Activated CD8-positive, alpha-beta memory T cell treated with anti-CD3 and anti-CD28 coated beads, Interleukin-2, amount 50 U/mL, for 24 hours (primary cell): ENCODE measurements around the gene PLXNA2.

Source experiments
- DNase-seq: peaks from one replicate; pipeline ENCODE4 v3.0.0-alpha.2; 2020; ENCODE audit errors: extremely low read depth

The PLXNA2 gene

GRCh38 chr1:208044589-208045462, 199.4 kb downstream of the PLXNA2 start:
- DNase-seq, result no peak

- no peak for DNase-seq
Observed at GRCh38 chr1:208043691-208044181, 200.4 kb downstream of the PLXNA2 start.

GRCh38 chr1:208042868-208043267, 201.3 kb downstream of the PLXNA2 start:
- DNase-seq, result no peak

- no peak for DNase-seq
Observed at GRCh38 chr1:208042041-208042615, 202.1 kb downstream of the PLXNA2 start.

- no peak for DNase-seq
Observed at GRCh38 chr1:208041505-208041904, 202.7 kb downstream of the PLXNA2 start.

GRCh38 chr1:208040821-208041297, 203.3 kb downstream of the PLXNA2 start:
- DNase-seq, result no peak

- no peak for DNase-seq
Observed at GRCh38 chr1:208039536-208040332, 204.4 kb downstream of the PLXNA2 start.

GRCh38 chr1:208038303-208038702, 205.9 kb downstream of the PLXNA2 start:
- DNase-seq, result no peak

- DNase-seq, result no peak
Observed at GRCh38 chr1:208036918-208037766, 207.0 kb downstream of the PLXNA2 start.

GRCh38 chr1:208036106-208036808, 207.9 kb downstream of the PLXNA2 start:
- DNase-seq, result no peak

GRCh38 chr1:208034135-208034534, 210.0 kb downstream of the PLXNA2 start:
- no peak for DNase-seq

- DNase-seq, result no peak
Observed at GRCh38 chr1:208033236-208033635, 210.9 kb downstream of the PLXNA2 start.

GRCh38 chr1:208031932-208032320, 212.3 kb downstream of the PLXNA2 start:
- DNase-seq, result no peak

- no peak for DNase-seq
Observed at GRCh38 chr1:208031316-208031931, 212.8 kb downstream of the PLXNA2 start.

GRCh38 chr1:208030288-208031091, 213.7 kb downstream of the PLXNA2 start:
- no peak for DNase-seq

GRCh38 chr1:208029381-208030287, 214.6 kb downstream of the PLXNA2 start:
- DNase-seq, result no peak

GRCh38 chr1:208028526-208028925, 215.7 kb downstream of the PLXNA2 start:
- no peak for DNase-seq

- no peak for DNase-seq
Observed at GRCh38 chr1:208027861-208028260, 216.3 kb downstream of the PLXNA2 start.
